CD4-positive, alpha-beta T cell treated with Interleukin-17A for 4 hours (primary cell): Measurements from ENCODE around the gene ARHGEF37.
"Not testable (repeated sequence)": the region's sequence is repeated elsewhere in the genome, so short reads cannot be mapped to it uniquely, and the experiment has no call there.

ENCODE experiments used
- DNase-seq: peaks from one replicate; pipeline ENCODE4 v3.0.0-alpha.2; 2020; ENCODE audit warnings: mixed read lengths

Gene ARHGEF37

GRCh38 chr5:149581192-149581861, at the start of gene ARHGEF37:
TSS of gene ARHGEF37 (plus strand) at chr5:149581498. CDS start at chr5:149597770, 16,272 bp downstream.
- DNase-seq, result peak; percentile 60

GRCh38 chr5:149532413-149532812, 48.9 kb upstream of the ARHGEF37 start:
- DNase-seq, result no peak

- DNase-seq, result not testable (repeated sequence)
These were observed 45.5 kb upstream of the ARHGEF37 start for GRCh38 chr5:149535787-149536186.

- DNase-seq, result no peak
These were observed 43.8 kb upstream of the ARHGEF37 start for GRCh38 chr5:149537374-149537975.

DNA sequence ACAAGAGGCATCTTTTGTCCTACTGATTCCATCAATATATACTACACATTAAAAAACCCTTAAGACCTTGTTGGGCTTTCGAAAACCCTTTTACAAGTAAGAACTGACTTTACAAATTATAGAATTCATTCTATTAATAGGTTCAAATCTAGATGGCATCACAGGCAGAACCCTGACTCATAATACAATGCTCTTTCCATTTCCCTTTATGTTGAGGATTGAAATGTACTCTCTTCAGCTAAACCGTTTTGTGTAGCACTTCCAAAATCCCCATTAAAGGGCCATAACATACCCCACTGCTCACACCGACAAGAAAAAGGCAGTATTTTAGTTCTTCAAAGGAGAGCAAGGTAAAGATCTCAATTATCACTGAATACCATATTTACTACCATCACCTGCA, 41.2 kb upstream of the ARHGEF37 start:
- no peak for DNase-seq

DNA sequence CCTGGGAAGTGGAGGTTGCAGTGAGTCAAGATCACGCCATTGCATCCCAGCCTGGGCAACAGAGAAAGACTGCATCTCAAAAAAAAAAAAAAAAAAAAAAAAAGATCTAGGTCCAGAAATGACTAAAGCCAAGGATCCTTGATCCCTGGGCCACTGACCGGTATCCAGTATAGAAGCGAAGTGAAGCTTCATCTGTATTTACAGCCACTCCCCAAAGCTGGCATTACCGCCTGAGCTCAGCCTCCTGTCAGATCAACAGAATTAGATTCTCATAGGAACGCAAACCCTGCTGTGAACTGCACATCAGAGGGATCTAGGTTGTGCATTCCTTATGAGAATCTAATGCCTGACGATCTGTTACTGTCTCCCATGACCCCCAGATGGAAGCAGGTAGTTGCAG, 39.4 kb upstream of the ARHGEF37 start:
- DNase-seq, result no peak

- no peak for DNase-seq
These were observed 37.8 kb upstream of the ARHGEF37 start for GRCh38 chr5:149543361-149544027.

DNA sequence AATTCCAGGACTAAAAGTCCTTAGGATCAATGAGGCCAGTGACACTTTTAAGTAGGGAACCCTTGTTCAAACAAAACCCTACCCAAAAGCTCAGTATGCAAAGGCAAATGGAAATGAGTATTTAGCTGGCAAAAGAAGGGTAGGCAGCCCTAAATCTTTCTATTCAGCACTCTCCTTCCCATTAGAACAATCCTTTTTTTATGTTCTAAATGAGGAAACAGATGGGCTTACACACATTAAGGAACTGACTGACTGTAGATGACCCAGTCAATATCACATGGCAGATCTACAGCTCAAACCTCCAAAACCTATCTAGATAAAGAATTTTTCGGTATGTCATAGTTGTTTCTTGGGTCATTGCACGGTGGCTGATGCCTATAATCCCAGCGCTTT, 37.3 kb upstream of the ARHGEF37 start:
- no peak for DNase-seq

GRCh38 chr5:149545327-149545726, 36.0 kb upstream of the ARHGEF37 start:
- DNase-seq, result no peak

GRCh38 chr5:149546974-149547373, 34.3 kb upstream of the ARHGEF37 start:
- DNase-seq, result no peak

- peak; percentile 40 for DNase-seq
These were observed 31.6 kb upstream of the ARHGEF37 start for GRCh38 chr5:149549461-149550267.

DNA sequence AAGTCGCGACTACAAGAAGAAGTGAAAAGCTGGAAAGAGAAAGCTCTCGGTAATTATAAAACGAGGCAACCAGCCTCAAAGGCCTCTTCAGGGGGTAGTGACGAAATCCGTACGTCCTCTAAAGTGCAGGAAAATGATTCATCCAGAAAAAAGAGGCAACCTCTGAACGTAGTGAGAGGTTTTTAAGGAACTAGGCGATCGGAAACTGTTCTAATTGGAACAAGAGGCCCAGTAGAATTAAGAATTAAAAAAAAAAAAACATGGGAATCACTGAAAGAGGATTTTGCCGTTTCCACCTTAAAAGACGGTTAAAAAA, 31.1 kb upstream of the ARHGEF37 start:
- DNase-seq, result peak; percentile 21

DNA sequence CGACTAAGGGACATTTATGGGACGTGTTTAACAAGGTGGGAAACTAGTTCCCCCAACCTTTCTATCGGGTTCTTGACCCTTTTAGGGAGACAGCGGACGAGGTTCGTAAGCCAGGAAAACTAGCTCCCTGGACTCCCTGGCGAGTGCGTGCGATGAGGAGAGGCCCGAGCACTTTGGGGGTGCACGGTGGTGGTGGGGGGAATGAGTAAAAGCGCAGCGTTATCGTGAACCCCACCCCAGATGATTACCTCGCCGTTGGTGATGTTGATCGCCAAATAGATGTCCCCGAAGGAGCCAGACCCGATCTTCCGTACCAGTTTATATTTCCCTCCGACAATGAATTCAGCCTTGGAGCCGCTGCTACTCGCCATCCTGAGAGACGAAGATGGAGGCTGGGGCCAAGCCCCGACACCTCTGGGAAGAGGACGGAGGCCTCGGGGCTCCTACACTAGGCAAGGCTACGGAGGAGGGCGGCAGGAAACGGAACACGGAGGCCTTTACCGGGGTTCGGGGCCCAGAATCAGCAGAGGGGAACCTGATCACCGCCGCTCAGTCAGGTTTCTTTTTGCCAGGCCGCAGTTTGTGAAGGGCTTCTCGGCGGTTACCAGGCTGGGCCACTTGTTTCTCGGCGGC, 30.6 kb upstream of the ARHGEF37 start:
- DNase-seq, result peak; percentile 46

GRCh38 chr5:149551227-149552037, 29.9 kb upstream of the ARHGEF37 start, which contains the start of gene CSNK1A1:
TSS of gene CSNK1A1 (minus strand) at chr5:149551439. CDS start at chr5:149550964, 475 bp downstream.
- DNase-seq, result peak; percentile 99

DNA sequence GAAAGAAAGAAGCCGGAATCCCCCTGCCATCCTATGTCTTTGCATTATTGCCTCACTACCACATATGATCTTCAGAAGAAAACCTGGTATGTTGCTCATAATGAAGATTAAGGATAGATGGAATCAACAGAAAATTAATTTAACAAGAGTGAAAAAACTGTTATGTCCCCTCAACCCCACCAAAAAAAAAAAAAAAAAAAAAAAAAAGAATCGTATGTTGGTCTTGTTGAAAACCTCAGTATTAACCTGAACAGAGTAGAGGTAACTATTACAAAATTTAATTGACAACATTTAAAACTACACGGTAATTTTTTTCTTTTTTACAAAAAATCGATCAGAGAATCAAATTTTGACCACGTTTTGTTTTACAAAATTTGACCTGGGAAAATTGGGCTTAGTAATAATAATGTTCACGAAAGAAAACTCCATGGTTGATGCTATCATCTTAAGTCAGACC, 29.2 kb upstream of the ARHGEF37 start:
- DNase-seq, result no peak

- DNase-seq, result no peak
These were observed 28.6 kb upstream of the ARHGEF37 start for GRCh38 chr5:149552553-149553160.

DNA sequence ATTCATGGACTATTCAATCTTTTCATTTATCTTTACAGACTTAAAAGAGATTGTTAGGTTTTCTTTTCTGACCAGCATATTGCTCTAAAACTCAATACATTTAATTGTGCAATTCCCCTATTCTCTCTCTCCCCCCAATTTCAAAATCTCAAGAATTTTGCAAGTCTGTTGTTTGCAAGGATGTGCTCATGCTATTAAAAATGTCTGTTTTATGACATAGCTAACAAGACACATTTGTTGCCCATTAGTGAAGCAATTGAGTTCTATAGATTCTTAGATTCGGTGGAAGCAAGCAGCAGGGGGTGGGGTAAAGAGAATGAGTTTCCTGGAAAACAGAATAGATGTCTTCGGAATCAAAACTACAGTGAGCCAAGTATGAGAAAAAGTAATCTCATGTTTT, 21.6 kb upstream of the ARHGEF37 start:
- no peak for DNase-seq

DNA sequence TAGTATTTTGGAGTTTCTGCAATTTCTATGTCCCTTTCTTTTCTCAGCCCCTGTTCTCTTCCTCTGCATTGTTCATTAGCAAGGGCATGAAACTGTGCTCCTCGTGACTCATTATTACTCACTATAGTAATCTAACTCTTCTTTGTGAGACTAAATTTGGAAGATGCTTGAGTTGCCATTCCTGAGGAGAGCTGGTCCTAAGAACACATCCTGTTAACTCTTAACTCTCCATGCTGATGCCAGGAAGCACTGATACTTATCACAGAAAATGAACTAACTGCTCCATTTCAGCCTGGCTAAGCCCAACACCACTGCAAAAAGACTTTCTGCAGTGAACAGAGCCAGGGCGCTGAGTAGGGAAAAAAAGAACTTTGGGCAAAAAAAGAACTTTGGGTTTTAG, 19.4 kb upstream of the ARHGEF37 start:
- peak; percentile 23 for DNase-seq

GRCh38 chr5:149563466-149563865, 17.8 kb upstream of the ARHGEF37 start:
- no peak for DNase-seq

GRCh38 chr5:149564542-149565140, 16.7 kb upstream of the ARHGEF37 start:
- DNase-seq, result peak; percentile 27

GRCh38 chr5:149567226-149567625, 14.1 kb upstream of the ARHGEF37 start:
- no peak for DNase-seq
